SK-N-MC (cell line): Measurements from ENCODE around the gene THAP10.
"Not testable (repeated sequence)": the region's sequence is repeated elsewhere in the genome, so short reads cannot be mapped to it uniquely, and the experiment has no call there.

ENCODE experiments used
- DNase-seq: peaks from one replicate; pipeline ENCODE4 v3.0.0-alpha.2; 2011; ENCODE audit warnings: low read depth, low spot score
- H3K27ac ChIP-seq: fragments of 200-600 bp; sonication (generic); 2 replicates; pipeline ENCODE4 v1.5.1; 2016; ENCODE audit warnings: mixed run types
- H3K36me3 ChIP-seq: fragments of 200-600 bp; sonication (generic); 2 replicates; pipeline ENCODE4 v1.6.1; 2017; ENCODE audit warnings: antibody characterized with exemption, low read length, mixed read lengths; ENCODE audit not compliant: insufficient read depth
- H3K4me3 ChIP-seq: fragments of 200-600 bp; sonication (generic); 2 replicates; pipeline ENCODE4 v1.5.1; 2016
- H3K9ac ChIP-seq: fragments of 200-600 bp; sonication (generic); 2 replicates; pipeline ENCODE4 v1.8.0; 2017; ENCODE audit warnings: mixed run types, mixed read lengths; ENCODE audit not compliant: insufficient read length
- H3K9me3 ChIP-seq: fragments of 200-600 bp; sonication (generic); 2 replicates; pipeline ENCODE4 v1.6.1; 2017; ENCODE audit warnings: low read depth, mild to moderate bottlenecking, antibody characterized with exemption, low read length, moderate library complexity, mixed read lengths
- EZH2 ChIP-seq: fragments of 200-600 bp; sonication (generic); IDR thresholded peaks from one replicate; pipeline ENCODE4 v1.6.1; 2017; ENCODE audit warnings: antibody characterized with exemption
- FOXP2 ChIP-seq: optimal IDR thresholded peaks from 2 replicates; pipeline ENCODE3; 2011; ENCODE audit warnings: mild to moderate bottlenecking, moderate library complexity; ENCODE audit not compliant: insufficient read depth; ENCODE audit errors: extremely low read length, control extremely low read depth
- POLR2AphosphoS5 ChIP-seq: IDR thresholded peaks from 2 replicates; pipeline ENCODE4 v1.6.1; 2012; ENCODE audit warnings: mild to moderate bottlenecking, low read depth, low read length, borderline replicate concordance

THAP10 gene

DNA sequence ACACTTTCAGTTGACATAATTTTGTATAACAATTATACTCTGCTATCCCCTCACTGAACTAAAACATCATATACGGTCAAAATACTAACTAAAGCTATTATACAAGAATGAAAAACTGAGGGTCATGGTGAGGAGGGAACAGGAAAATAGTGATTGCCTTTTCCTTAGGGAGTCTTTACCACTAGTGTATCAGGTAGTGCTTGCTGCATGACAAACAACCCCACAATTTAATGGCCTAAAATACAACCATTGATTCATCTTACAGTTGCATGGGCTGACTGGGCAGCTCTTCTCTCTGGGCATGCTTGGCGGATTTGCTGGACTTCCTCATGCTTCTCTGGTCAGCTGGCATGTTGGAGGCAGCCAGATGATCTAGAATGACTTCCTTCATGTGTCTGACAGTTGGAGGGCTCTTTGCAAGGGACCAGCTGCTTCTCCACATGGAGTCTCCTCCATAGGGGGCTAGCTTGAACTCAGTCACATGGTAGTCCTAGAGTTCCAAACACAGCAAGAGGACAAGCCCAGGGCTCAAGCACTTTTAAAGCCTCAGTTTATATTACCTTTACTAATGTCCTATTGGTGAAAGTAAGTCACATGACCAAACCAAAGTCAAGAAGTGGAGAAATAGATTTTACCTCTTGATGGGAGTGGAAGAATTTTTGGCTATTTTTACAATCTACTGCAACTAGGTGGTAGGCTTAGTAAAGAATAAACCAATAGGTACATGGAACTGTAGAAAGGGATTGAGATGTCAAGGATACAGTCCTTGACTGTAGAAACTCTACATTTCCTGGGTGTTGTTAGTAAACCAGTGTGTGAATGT is 18.8 kb downstream of the THAP10 start:
- Histone ChIP-seq H3K4me3 (no peak overlapping the region), H3K9me3 (no peaks in the 10 kb centered on the region), H3K27ac (no peak overlapping the region), H3K36me3 (no peaks in the 10 kb centered on the region), H3K9ac (no peak overlapping the region)
- no peak for DNase-seq
- no peak for TF ChIP-seq FOXP2
- TF ChIP-seq EZH2, result no peak
- TF ChIP-seq POLR2AphosphoS5, result no peak

GRCh38 chr15:70871490-70871889 is 20.7 kb downstream of the THAP10 start:
- H3K27ac ChIP-seq, H3K36me3 ChIP-seq, DNase-seq, H3K4me3 ChIP-seq, H3K9ac ChIP-seq, H3K9me3 ChIP-seq: not testable (repeated sequence)

DNA sequence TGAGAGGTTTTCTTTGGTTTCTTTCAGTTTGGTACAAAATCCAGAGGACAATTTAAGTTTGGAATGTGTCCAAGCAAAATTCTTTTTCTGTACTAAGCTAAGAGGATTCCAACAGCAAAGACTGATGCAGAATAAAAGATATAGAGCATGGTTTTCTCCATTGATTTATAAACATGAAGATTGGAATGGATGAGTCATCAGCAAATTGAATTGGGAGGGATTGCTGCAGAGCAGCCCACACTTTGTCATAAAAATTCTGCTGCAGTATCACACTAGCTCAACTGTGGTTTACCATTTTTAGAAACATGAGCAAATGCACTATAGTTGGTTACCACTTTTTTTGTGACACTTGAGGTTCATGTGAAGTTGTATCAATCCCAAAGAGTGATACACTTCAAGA is 22.2 kb downstream of the THAP10 start:
- TF ChIP-seq EZH2 (no peak), POLR2AphosphoS5 (no peak), FOXP2 (no peak)
- H3K27ac ChIP-seq, result peak overlapping the region; percentile 61; the same call in 1 of the 2 replicates
- H3K9ac ChIP-seq, result no peak overlapping the region
- no peak for DNase-seq
- no peaks in the 10 kb centered on the region for H3K36me3 ChIP-seq
- H3K9me3 ChIP-seq, result no peaks in the 10 kb centered on the region
- no peak overlapping the region for H3K4me3 ChIP-seq

DNA sequence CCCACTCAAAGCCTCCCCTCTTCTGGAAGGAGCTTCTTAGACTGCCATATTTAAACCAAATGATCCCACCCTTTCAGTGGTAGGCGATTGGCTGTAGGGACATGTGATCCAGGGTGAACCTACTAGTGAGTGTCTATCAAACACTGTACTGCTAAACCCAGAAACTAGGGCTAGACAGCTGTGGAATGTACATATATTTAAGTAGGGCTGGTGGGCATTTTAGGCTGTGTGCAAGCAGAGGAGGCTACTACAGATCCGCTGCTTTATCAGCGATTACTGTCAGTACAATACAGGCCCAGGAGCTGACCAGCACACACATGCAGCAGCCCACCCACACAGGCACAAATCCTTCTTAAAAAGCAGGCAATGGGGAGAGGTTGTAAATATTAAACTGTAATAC is 22.9 kb downstream of the THAP10 start:
- H3K27ac ChIP-seq, result peak overlapping the region; percentile 61; the same call in 1 of the 2 replicates
- TF ChIP-seq POLR2AphosphoS5, result no peak
- no peak for TF ChIP-seq FOXP2
- no peak for TF ChIP-seq EZH2

DNA sequence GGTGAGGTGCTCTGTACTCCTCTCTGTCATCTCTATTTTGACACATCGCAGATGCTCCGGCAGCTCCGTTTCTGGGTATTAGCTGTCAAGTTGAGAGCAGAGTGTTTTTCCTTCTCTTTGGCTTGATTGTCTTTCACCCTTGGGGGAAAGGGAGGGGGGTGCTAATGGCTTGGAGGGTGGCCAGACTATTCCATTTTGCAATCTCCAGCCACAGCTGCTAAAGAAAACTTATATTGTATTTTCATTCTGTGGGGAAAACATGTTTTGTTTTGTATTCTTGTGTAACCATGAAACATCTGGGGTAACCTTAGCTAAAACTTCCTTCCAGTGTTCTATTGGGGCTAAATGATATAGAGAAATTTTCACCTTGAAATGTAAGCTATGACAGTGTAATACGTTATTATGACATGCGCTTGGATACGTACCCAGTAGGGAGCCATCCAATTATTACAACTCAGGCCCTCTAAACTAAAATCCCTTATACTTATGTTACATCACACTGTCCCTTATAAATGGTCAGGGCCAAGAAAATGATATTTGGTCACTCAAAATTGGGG is 24.2 kb downstream of the THAP10 start:
- Histone ChIP-seq H3K36me3 (no peaks in the 10 kb centered on the region), H3K9ac (no peak overlapping the region), H3K9me3 (no peaks in the 10 kb centered on the region), H3K4me3 (no peak overlapping the region), H3K27ac (no peak overlapping the region)
- no peak for DNase-seq
- TF ChIP-seq FOXP2, result no peak
- TF ChIP-seq EZH2, result no peak
- no peak for TF ChIP-seq POLR2AphosphoS5

More for the DNA sequence above, 22.9 kb downstream of the THAP10 start:
- H3K36me3 ChIP-seq, result no peaks in the 10 kb centered on the region
- H3K9me3 ChIP-seq, result no peaks in the 10 kb centered on the region
- H3K9ac ChIP-seq, result no peak overlapping the region
- DNase-seq, result no peak
- H3K4me3 ChIP-seq, result no peak overlapping the region

GRCh38 chr15:70866982-70867641 is 25.1 kb downstream of the THAP10 start:
- Histone ChIP-seq H3K4me3 (no peak overlapping the region), H3K9me3 (no peaks in the 10 kb centered on the region), H3K27ac (no peak overlapping the region), H3K9ac (no peak overlapping the region), H3K36me3 (no peaks in the 10 kb centered on the region)
- no peak for TF ChIP-seq EZH2
- no peak for TF ChIP-seq FOXP2
- no peak for TF ChIP-seq POLR2AphosphoS5
- DNase-seq, result no peak

DNA sequence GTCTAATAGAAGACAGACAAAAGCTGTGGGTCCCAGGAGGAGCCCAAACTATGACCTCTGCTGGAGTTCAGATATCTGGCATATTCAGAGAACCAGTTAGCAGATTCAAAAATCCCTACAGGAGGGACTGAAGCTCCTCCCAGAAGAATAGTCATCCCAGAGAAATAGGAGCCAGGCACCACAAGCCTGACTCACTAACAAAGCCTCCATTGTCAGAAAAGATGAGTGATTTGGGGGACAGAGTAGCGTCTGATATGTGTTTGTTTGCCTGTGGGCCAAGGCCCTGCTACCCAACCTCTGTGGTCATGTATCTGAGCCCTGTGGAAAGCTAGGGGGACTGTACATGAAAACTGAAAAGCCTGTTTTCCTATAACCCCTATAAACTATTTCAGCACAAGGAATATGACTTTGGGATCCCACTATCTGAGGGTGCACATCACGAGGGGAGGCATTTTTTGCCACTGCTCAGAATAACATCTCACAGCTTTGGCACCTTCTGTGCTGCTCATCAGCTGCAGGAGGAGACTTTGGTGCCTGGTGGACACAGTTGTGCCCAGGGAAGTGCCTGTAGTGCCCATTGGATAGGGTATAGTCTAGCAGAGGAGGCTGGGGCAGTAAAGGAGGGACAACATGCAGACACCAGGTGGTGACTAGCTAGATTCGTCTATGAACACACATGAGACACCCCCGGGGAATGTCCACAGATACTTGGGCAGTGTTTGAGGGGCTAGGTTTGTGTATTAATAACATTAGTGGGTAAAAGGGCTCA is 28.6 kb downstream of the THAP10 start:
- H3K4me3 ChIP-seq, result no peak overlapping the region
- H3K9ac ChIP-seq, result no peak overlapping the region
- H3K27ac ChIP-seq, result no peak overlapping the region
- no peaks in the 10 kb centered on the region for H3K9me3 ChIP-seq
- no peaks in the 10 kb centered on the region for H3K36me3 ChIP-seq
- no peak for DNase-seq
- TF ChIP-seq POLR2AphosphoS5 (no peak), FOXP2 (no peak), EZH2 (no peak)

- Histone ChIP-seq H3K9ac (no peak overlapping the region), H3K4me3 (no peak overlapping the region), H3K27ac (no peak overlapping the region), H3K9me3 (no peaks in the 10 kb centered on the region), H3K36me3 (no peaks in the 10 kb centered on the region)
- TF ChIP-seq POLR2AphosphoS5, result no peak
- TF ChIP-seq EZH2, result no peak
- TF ChIP-seq FOXP2, result no peak
- DNase-seq, result no peak
Observed at GRCh38 chr15:70859998-70860397, 32.2 kb downstream of the THAP10 start.
